Transverse colon (tissue), 4 donors: ENCODE measurements around the gene LILRA1. TPM values are rescaled to one million over a fixed set of nuclear protein-coding genes. Genes with fewer than 3 reads are reported as not detected.

Experiments used
- DNase-seq: peaks from one replicate; pipeline ENCODE4 v3.0.0-alpha.2; 2019
- H3K27ac ChIP-seq, 4 donors: fragments of 200-600 bp; sonication (generic); 2 replicates each; pipeline ENCODE4 v1.5.1; 2016 to 2018; ENCODE audit warnings: inconsistent platforms in 4 of 4
- H3K27me3 ChIP-seq: fragments of 200-600 bp; sonication (generic); 2 replicates; pipeline ENCODE4 v1.5.1; 2017; ENCODE audit warnings: inconsistent platforms
- H3K36me3 ChIP-seq, 4 donors: fragments of 200-600 bp; sonication (generic); 2 replicates each; pipeline ENCODE4 v1.5.1; 2017 to 2019; ENCODE audit warnings: inconsistent platforms in 4 of 4
- H3K4me1 ChIP-seq, 4 donors: fragments of 200-600 bp; sonication (generic); 2 replicates each; pipeline ENCODE4 v1.5.1; 2017 to 2020; ENCODE audit warnings: inconsistent platforms in 4 of 4
- H3K4me3 ChIP-seq, 4 donors: fragments of 200-600 bp; sonication (generic); 1 replicate in 1 of 4; 2 replicates in 3 of 4; pipeline versions ENCODE4 v1.5.1 to v1.6.1; 2017 to 2019; ENCODE audit warnings: inconsistent platforms in 4 of 4
- H3K9me3 ChIP-seq, 2 donors: fragments of 200-600 bp; sonication (generic); 2 replicates each; pipeline ENCODE4 v1.5.1; 2017 to 2019; ENCODE audit warnings: inconsistent platforms in 2 of 2
- EP300 ChIP-seq: sonication (generic); formaldehyde crosslinking; IDR thresholded peaks from one replicate; pipeline ENCODE4 v1.6.1; 2017; ENCODE audit warnings: antibody characterized with exemption, low read depth
- POLR2A ChIP-seq: fragments of 450-650 bp; IDR thresholded peaks from one replicate; pipeline ENCODE4 v1.6.1; 2016; ENCODE audit warnings: antibody characterized with exemption, mild to moderate bottlenecking, moderate library complexity
- POLR2AphosphoS5 ChIP-seq, 3 donors: sonication (generic); formaldehyde crosslinking; IDR thresholded peaks; one replicate each; pipeline ENCODE4 v1.6.1; 2016; ENCODE audit warnings: antibody characterized with exemption in 3 of 3
- WGBS, 2 donors: methylation state at CpG; one replicate each; pipeline ENCODE4 v1.1.5; 2018; ENCODE audit warnings: low coverage in 1 of 2; 5-methylcytosine and 5-hydroxymethylcytosine counted together
- in situ Hi-C, 4 donors: fragments of 200-750 bp; cut with MboI; loops; one replicate each; pipeline versions ENCODE4 v1.15.0 to v1.15.1; 2017; ENCODE audit warnings: low sequenced_read_pairs in 3 of 4, low pct_ligation_motif_present in 1 of 4, low pct_unique_long_range_greater_than_20kb in 1 of 4
- intact Hi-C: fragments of 100-400 bp; cut with DNase I; formaldehyde crosslinking; loops from one replicate; pipeline ENCODE4 v1.15.1; 2023; ENCODE audit warnings: low total_unique reads
- total RNA-seq, 4 donors: library from RNA; depleted of rRNA; stranded (reverse); fragments of >200 nt; gene quantifications; one replicate each; pipeline ENCODE4 v1.1.0, GENCODE V29; 2016
- TF ChIP-seq, protein P1 (sequence below), 5 experiments: fragments of 200-600 bp in 3 of 5; fragments of 450-650 bp in 2 of 5; sonication (generic) in 3 of 5; IDR thresholded peaks; 1 replicate in 2 of 5; 2 replicates in 3 of 5; pipeline ENCODE4 v1.5.1; 2016 to 2017; ENCODE audit warnings: antibody characterized with exemption in 5 of 5, inconsistent platforms in 3 of 5, mild to moderate bottlenecking in 2 of 5, moderate library complexity in 1 of 5

LILRA1 gene
- total RNA-seq, 4 donors from 2014 or later, result 0.16 to 4.5 (median 0.27) TPM; not detected in 1

DNA sequence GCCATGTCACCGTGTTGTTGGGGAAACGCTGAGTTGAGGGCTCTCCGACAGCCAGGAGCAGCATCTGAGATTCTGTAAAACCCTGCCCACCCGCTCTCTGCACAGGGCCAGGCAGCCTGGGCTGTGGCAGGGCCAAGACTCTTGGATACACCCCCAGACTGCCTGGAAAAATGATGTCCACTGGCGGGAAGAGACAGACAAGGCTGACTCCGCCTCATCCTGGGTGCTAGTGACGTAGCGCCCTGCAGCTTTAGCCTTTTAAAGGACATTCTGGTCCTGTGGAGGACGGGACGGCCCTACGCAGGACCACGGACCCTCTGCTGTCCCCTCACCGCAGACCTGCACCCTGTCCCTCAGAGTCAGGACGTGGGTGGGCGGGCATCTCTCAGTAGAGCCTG, 40.5 kb upstream of the LILRA1 start:
- in situ Hi-C loops, result no loop called here
- TF ChIP-seq, protein P1, sequence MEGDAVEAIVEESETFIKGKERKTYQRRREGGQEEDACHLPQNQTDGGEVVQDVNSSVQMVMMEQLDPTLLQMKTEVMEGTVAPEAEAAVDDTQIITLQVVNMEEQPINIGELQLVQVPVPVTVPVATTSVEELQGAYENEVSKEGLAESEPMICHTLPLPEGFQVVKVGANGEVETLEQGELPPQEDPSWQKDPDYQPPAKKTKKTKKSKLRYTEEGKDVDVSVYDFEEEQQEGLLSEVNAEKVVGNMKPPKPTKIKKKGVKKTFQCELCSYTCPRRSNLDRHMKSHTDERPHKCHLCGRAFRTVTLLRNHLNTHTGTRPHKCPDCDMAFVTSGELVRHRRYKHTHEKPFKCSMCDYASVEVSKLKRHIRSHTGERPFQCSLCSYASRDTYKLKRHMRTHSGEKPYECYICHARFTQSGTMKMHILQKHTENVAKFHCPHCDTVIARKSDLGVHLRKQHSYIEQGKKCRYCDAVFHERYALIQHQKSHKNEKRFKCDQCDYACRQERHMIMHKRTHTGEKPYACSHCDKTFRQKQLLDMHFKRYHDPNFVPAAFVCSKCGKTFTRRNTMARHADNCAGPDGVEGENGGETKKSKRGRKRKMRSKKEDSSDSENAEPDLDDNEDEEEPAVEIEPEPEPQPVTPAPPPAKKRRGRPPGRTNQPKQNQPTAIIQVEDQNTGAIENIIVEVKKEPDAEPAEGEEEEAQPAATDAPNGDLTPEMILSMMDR (IDR thresholded peaks at IDR 0.05), result no peak
- no peak for TF ChIP-seq POLR2AphosphoS5 (IDR thresholded peaks at IDR 0.05)
- TF ChIP-seq POLR2A, result no peak
- 75 to 88% methylated on average over 4 to 15 of the region's 15 CpGs for WGBS, 2 donors

DNA sequence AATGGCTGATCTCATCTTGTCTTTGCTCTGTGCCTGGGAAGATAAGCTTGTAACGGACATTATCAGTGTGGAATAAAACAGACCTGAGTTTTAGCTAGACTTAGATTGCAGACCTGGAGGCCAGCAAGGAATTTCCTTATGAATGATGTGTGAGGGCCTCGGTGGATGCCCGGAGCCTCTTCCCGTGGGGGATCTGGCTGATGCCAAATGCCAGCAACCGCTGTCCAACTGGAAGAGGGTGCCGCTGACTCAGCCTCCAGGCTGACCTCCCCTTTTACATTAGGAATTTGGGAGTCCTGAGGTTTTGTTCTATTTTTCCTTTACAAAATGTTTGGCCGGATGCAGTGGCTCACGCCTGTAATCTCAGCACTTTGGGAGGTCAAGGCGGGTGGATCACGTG, 39.4 kb upstream of the LILRA1 start:
- 77% methylated on average over 10 of the region's 10 CpGs; no CpG with 5 or more reads in 1 of the 2 donors for WGBS, 2 donors
- no peak for DNase-seq
- Histone ChIP-seq H3K9me3 (no peaks in the 10 kb centered on the region), H3K27ac (no peak overlapping the region), H3K27me3 (peaks cover 3% of the 10 kb centered on the region), H3K36me3 (no peaks in the 10 kb centered on the region), H3K4me3 (no peak overlapping the region), H3K4me1 (no peaks in the 10 kb centered on the region)
- TF ChIP-seq POLR2A, result no peak
- in situ Hi-C loops, result no loop called here
- intact Hi-C loops, result no loop called here

More for the DNA sequence above, 40.5 kb upstream of the LILRA1 start:
- no peaks in the 10 kb centered on the region for H3K4me1 ChIP-seq
- no peaks in the 10 kb centered on the region for H3K36me3 ChIP-seq
- no peak overlapping the region for H3K27ac ChIP-seq
- H3K4me3 ChIP-seq, result no peak overlapping the region
- intact Hi-C loops, result no loop called here
- peaks cover 3% of the 10 kb centered on the region for H3K27me3 ChIP-seq
- DNase-seq, result no peak
- no peaks in the 10 kb centered on the region for H3K9me3 ChIP-seq

GRCh38 chr19:54554896-54555295, 38.5 kb upstream of the LILRA1 start:
- no peaks in the 10 kb centered on the region for H3K4me1 ChIP-seq
- TF ChIP-seq, protein P1 (IDR thresholded peaks at IDR 0.05), result no peak
- TF ChIP-seq POLR2A, result no peak
- TF ChIP-seq POLR2AphosphoS5 (IDR thresholded peaks at IDR 0.05), result no peak
- peaks cover 3% of the 10 kb centered on the region for H3K27me3 ChIP-seq
- no peak for DNase-seq
- 82 to 83% methylated on average over 10 to 14 of the region's 16 CpGs for WGBS, 2 donors
- H3K27ac ChIP-seq, result no peak overlapping the region
- intact Hi-C loops, result no loop called here
- in situ Hi-C loops, result no loop called here
- no peak overlapping the region for H3K4me3 ChIP-seq
- no peaks in the 10 kb centered on the region for H3K36me3 ChIP-seq
- no peaks in the 10 kb centered on the region for H3K9me3 ChIP-seq

- TF ChIP-seq, protein P1 (IDR thresholded peaks at IDR 0.05), result no peak
- TF ChIP-seq POLR2A (no peak), EP300 (no peak), POLR2AphosphoS5 (IDR thresholded peaks at IDR 0.05) (no peak)
- H3K4me1 ChIP-seq, result no peaks in the 10 kb centered on the region
- H3K4me3 ChIP-seq, result no peak overlapping the region
- H3K9me3 ChIP-seq, result no peaks in the 10 kb centered on the region
- no peak for DNase-seq
- in situ Hi-C loops, result no loop called here
- peaks cover 3% of the 10 kb centered on the region for H3K27me3 ChIP-seq
- intact Hi-C loops, result no loop called here
- no peaks in the 10 kb centered on the region for H3K36me3 ChIP-seq
- no peak overlapping the region for H3K27ac ChIP-seq
- 71 to 90% methylated on average over 1 of the region's 1 CpG for WGBS, 2 donors
Measured at GRCh38 chr19:54556194-54556593, 37.2 kb upstream of the LILRA1 start.

GRCh38 chr19:54558339-54558738, 35.1 kb upstream of the LILRA1 start:
- no peaks in the 10 kb centered on the region for H3K36me3 ChIP-seq
- in situ Hi-C loops, result no loop called here
- H3K4me3 ChIP-seq, result no peak overlapping the region
- no peak for DNase-seq
- H3K27me3 ChIP-seq, result peaks cover 3% of the 10 kb centered on the region
- WGBS, 2 donors, result 43% methylated on average over 3 of the region's 3 CpGs; no CpG with 5 or more reads in 1 of the 2 donors
- intact Hi-C loops, result no loop called here
- H3K27ac ChIP-seq, result no peak overlapping the region
- H3K9me3 ChIP-seq, result no peaks in the 10 kb centered on the region
- no peaks in the 10 kb centered on the region for H3K4me1 ChIP-seq
- TF ChIP-seq POLR2AphosphoS5 (IDR thresholded peaks at IDR 0.05), result no peak
- TF ChIP-seq EP300, result no peak
- TF ChIP-seq, protein P1 (IDR thresholded peaks at IDR 0.05), result no peak
- TF ChIP-seq POLR2A, result no peak
